NOMO-1 (cell line): ENCODE data around the gene TRIM7.

Experiments used
- DNase-seq, 2 experiments: peaks; one replicate each; lab custom pipeline; 2025; ENCODE audit not compliant: unreplicated experiment in 2 of 2; lab: John Stamatoyannopoulos, UW

The TRIM7 gene

GRCh38 chr5:181204826-181205760 lies at the start of gene TRIM7:
TSS of gene TRIM7 (minus strand) at chr5:181205196. CDS start at chr5:181205110, 86 bp downstream.
- no peak for DNase-seq

DNA sequence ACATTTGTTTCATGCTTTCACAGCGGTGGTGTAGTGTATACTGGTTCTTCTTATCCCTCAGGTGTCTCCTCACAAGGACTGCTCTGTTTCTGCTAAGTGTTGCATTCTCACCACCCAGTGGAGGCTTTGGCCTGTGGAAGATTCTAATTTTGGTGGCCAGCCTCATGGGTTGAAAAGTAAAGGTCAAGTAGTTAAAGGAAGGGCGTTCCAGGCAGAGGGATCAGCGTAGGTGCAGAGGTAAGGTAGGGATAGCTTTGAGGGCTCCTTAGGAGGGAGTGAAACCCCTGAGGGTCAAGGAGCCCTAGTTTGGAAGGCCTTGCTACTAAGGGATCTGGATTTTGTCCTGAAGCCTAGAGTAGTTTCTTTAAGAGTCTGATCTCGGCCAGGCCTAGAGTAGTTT lies 43.3 kb upstream of the TRIM7 start:
- no peak for DNase-seq

DNA sequence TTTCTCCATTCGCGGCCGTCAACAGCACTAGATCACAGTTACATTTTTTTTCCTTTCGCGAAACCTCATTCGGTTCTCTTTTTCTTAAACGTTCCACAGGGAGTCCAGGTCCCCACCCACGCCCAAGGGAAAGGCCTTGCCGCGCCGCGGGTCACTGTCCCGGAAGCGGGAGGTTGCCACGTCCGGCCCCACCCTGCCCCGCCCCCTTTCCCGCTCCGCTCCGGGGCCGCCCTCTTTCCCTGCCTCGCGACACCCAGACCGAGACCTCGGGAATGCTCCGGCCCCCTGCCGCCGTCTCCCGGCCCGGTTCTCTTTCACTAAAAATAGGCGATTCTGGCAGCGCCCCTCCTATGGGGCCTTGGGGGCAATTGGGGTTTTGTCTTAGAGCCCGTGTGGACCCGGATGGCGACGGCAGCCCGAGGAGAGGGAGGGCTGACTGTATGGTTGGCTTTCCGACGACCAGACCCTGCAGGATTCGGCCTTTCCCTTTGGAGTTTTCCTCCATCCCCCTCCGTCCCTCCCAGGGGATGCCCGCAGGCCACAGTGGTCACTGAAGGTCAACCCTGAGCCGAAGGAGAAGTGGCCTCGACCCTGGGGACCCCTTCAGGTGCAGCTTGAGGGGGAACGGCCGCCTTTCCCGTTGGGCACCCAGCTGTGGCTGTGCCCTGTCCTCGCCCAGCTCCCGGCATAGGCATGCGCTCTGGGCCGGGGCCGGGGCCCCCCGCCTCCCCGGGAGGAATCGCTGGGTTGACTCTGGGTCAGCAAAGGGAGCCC lies 41.5 kb upstream of the TRIM7 start:
- DNase-seq = no peak

- DNase-seq = no peak
Measured at GRCh38 chr5:181245427-181246275, 40.7 kb upstream of the TRIM7 start.

- no peak for DNase-seq
Measured at GRCh38 chr5:181243564-181244343, 38.8 kb upstream of the TRIM7 start, which contains the start of gene RACK1. TSS of gene RACK1 (minus strand) at chr5:181243906. CDS start at chr5:181243800, 106 bp downstream.

DNA sequence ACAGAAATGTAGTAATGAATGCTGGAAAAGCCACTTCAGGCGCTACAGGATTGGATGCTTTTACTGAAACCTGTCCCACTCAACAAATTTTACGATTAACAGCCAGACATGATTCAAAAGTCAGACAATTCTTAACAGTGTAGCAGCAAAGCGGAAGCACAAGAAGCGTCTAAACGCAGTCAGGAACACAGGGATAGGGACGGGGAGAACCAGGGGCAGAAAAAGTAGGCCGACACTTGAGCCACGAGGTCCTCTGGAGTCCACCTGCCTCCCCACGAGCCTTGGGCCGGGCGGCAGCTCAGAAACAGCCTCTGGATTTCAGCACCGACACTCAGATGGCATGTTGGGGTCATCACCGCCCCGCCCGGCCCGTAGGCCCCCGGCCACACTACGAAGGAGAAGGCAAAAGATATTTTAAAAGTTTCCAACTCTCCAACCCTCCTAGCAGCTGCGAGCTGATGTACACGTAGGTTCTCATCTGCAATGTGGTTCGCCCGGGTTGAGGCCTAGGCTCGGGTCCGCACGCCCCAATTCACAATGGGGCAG lies 38.1 kb upstream of the TRIM7 start:
- DNase-seq = no peak

- no peak for DNase-seq
Measured at GRCh38 chr5:181242031-181242451, 37.0 kb upstream of the TRIM7 start.

DNA sequence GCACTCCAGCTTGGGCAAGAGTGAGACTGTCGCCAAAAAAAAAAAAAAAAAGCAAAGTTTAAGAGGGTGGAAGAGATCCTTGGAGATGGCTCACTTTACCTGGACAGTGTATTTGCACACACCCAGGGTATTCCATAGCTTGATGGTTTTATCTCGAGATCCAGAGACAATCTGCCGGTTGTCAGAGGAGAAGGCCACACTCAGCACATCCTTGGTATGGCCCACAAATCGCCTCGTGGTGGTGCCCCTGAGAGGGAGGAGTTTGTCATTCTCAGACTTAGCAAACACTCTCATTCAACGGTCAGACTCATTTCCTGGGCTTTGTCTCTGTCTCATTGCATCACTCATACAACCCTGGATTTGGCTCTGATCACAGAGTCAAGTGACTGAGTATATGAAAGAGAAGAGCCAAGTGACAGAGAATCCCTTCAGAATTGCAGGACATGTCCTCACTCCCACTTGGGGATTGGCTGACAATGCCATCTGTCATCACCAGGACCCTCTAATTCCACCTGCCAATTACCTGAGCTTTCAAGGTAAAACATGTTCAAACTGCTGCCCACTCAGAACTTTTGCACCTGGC lies 36.5 kb upstream of the TRIM7 start:
- DNase-seq = no peak

- no peak for DNase-seq
Measured at GRCh38 chr5:181239062-181239663, 34.2 kb upstream of the TRIM7 start.

DNA sequence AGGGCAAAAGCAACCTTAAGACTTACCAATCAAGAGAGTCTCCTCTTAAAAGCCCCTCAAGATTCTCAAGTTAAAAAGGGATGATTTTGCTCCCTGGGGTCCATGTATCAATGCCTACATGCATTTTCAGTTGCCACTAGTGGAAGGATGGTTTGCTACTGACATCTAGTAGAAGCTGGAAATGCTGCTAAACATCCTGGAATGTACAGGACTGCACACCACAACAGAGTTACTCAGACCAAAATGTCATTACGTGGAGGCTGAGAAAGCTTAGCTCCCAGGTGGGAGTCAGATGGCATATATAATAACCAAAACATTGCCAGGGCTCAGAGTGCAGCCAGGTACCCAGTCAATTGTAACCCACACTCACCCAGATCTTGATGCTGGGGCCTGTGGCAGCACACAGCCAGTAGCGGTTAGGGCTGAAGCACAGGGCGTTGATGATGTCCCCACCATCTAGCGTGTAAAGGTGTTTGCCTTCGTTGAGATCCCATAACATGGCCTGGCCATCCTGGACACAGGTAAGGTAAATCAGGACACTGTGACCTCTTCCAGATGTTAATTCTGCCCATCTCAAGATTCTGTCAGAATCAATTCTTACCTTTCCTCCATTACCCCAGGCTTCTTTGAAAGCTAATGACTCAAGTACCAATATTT lies 32.9 kb upstream of the TRIM7 start:
- DNase-seq = no peak

GRCh38 chr5:181236954-181237641 lies 32.1 kb upstream of the TRIM7 start:
- no peak for DNase-seq

DNA sequence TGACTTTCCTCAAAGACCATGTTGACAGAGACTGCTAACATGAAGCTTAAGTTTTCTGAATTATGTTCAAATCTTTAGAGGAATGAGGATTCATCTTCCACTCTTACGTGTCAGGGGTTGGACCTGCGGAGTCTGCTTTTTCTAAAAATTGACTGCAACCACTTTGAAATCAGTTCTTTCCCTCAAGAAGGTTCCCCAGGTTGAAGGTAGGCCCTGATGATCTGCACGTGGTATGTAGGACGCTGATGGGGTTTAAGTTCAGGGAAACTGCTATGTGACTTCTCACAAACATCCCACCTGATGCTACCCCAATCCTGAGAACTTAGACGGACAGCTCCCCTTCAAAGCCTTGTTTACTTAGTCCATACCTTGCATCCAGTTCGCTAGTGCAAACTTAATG lies 31.5 kb upstream of the TRIM7 start:
- DNase-seq = no peak

- DNase-seq = no peak
Measured at GRCh38 chr5:181235689-181236366, 30.8 kb upstream of the TRIM7 start.

- DNase-seq = no peak
Measured at GRCh38 chr5:181235323-181235688, 30.3 kb upstream of the TRIM7 start.

DNA sequence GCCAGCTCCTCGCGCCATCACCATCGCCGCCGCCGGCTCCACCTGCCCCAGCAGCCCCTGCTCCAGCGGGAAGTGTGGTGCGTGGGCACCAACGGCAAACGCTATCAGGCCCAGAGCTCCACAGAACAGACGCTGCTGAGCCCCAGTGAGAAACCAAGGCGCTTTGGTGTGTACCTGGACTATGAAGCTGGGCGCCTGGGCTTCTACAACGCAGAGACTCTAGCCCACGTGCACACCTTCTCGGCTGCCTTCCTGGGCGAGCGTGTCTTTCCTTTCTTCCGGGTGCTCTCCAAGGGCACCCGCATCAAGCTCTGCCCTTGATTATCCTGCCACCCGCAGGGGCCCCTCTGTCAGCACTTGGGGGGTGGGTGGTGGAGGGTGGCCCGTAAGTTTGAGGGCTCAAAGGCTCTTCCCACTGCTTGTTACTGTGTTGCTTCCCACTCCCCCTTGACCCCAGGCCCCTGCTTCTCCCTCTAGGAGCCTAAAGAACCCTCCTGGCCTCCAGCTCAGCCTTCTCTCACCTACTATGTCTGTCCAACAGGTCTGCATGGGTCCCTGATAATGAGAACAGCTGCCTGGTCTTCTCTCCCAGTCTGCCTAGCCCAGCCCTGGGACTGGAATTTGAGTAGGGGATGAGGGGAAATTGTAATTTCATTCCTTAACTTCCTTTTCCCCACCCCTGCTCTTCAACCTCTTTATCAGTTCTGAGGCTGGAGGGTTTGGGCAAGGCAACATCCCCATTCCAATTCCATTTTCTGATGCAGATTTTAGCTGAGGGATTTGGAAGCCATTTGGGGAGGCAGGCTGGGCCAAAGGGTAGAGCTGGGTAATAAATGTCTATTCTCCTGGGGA lies 29.7 kb upstream of the TRIM7 start:
- no peak for DNase-seq

DNA sequence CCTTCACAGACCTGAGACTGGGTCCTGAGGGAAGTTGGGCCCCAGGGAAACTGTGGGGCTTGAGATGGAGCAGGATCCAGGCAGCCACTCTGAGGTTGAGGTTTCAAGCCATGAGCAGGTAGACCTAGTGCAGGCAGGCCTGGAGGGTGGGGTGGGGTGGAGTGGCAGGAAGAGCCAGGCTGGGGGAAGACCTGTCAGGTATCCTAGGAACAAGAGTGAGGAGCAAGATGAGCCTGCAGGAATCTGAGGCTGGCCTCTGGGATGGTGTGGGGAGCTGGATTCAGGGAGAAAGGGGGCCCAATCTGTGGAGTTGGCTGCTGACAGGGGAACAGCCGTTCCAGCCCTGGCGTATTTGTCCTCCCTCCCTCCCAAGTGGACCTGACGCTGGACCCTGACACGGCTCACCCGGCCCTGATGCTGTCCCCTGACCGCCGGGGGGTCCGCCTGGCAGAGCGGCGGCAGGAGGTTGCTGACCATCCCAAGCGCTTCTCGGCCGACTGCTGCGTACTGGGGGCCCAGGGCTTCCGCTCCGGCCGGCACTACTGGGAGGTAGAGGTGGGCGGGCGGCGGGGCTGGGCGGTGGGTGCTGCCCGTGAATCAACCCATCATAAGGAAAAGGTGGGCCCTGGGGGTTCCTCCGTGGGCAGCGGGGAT lies 28.9 kb upstream of the TRIM7 start:
- DNase-seq = no peak
